Calu3 (cell line): Measurements from ENCODE around the gene DNAJC4. TPM values are rescaled to one million over a fixed set of nuclear protein-coding genes. Genes with fewer than 3 reads are reported as not detected.

Experiments
- BruUV-seq: library from RNA; stranded (reverse); fragments of 400-500 nt; replicated peaks from 2 replicates; lab custom pipeline; 2021; lab: Mats Ljungman, UMichigan
- CTCF ChIA-PET: fragments of 300-600 bp; sonication (Branson Sonifier 250); formaldehyde crosslinking; loops from one replicate; lab custom pipeline; 2022; ENCODE audit warnings: antibody characterized with exemption; lab: Charles Lee
- DNase-seq: peaks from one replicate; pipeline ENCODE4 v3.0.0; 2022
- H3K27ac Mint-ChIP-seq: one replicate; pipeline ENCODE4 v1.8.0; 2022; ENCODE audit warnings: mixed read lengths; ENCODE audit not compliant: unreplicated experiment
- H3K27me3 Mint-ChIP-seq: one replicate; pipeline ENCODE4 v1.8.0; 2022; ENCODE audit warnings: mixed read lengths; ENCODE audit not compliant: unreplicated experiment
- H3K36me3 Mint-ChIP-seq: one replicate; pipeline ENCODE4 v1.8.0; 2022; ENCODE audit warnings: mild to moderate bottlenecking, moderate library complexity, mixed read lengths; ENCODE audit not compliant: insufficient read depth, unreplicated experiment
- H3K4me1 Mint-ChIP-seq: one replicate; pipeline ENCODE4 v1.8.0; 2022; ENCODE audit warnings: mild to moderate bottlenecking, low read depth, mixed read lengths; ENCODE audit not compliant: unreplicated experiment
- H3K4me3 Mint-ChIP-seq: one replicate; pipeline ENCODE4 v1.8.0; 2022; ENCODE audit warnings: mild to moderate bottlenecking, low read depth, moderate library complexity, mixed read lengths; ENCODE audit not compliant: unreplicated experiment
- H3K9me3 Mint-ChIP-seq: one replicate; pipeline ENCODE4 v1.8.0; 2022; ENCODE audit warnings: low read depth, mixed read lengths; ENCODE audit not compliant: unreplicated experiment
- intact Hi-C: fragments of 100-400 bp; cut with micrococcal nuclease; formaldehyde crosslinking; loops from one replicate; pipeline ENCODE4 v1.10.0; 2022; ENCODE audit not compliant: unreplicated experiment
- total RNA-seq: library from RNA; stranded (reverse); gene quantifications from 2 replicates; pipeline ENCODE4 v1.2.3, GENCODE V29; 2022
- TF ChIP-seq, protein P1 (sequence below): fragments of 200-600 bp; IDR thresholded peaks from one replicate; pipeline ENCODE4 v1.8.0; 2022; ENCODE audit warnings: antibody characterized with exemption; ENCODE audit not compliant: unreplicated experiment

The DNAJC4 gene
- total RNA-seq, 1 experiment from 2014 or later: 26.6 TPM

DNA sequence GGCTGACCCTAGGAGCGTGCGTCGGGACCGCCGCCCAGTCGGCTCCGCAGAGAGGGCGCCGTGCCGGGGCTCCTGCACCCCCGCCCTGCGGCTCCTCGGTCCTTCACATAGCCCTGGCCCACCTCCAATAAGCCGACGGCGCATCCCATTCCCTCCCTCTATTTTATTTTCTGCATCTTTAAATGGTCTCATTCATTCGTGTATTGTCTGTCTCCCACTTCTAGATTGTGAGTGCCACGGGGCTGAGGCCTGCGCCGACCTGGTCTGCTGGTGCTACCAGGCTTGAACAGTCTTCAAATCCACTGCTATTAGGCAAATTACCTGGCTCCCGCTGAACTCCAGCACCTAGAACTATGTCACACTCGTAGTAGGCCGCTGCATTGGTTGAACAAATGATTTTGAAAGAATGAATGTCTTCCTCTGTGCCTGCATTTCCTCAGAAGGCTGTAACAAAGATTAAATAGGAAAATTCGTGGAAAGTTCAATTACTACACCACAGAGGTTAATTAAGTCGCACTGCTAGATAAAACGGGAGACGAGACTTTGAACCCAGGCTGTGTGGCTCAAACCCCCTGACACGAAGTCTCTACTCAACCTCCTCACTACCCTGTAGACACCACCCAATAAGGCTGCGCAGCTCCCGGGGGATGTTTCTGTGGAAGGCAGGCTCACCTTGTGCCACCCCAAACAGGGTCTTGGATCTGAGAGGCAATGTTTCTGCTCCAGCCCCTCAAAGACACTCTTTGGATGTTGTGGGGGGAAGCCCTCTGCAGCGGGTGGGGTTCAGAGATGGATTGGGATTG is 17.6 kb downstream of the DNAJC4 start:
- intact Hi-C loops: loop anchor here (10.0 kb wide), 1 partner anchor 57 kb away; the partner anchor contains the start of genes CATSPERZ and ESRRA
- CTCF ChIA-PET: interaction anchor here (0.6 to 1.5 kb wide), 2 partner anchors 11 to 40 kb away, joined by 6 to 7 read pairs; no protein-coding TSS in a partner anchor
- no TSS peak for BruUV-seq
- Mint-ChIP-seq H3K27me3 (no peaks in the 10 kb centered on the region), H3K9me3 (no peaks in the 10 kb centered on the region), H3K4me1 (peaks cover 25% of the 10 kb centered on the region), H3K4me3 (peak overlapping the region; percentile 96), H3K36me3 (peaks cover 92% of the 10 kb centered on the region), H3K27ac (peak overlapping the region; percentile 84)
- DNase-seq: no peak
- TF ChIP-seq, protein P1, sequence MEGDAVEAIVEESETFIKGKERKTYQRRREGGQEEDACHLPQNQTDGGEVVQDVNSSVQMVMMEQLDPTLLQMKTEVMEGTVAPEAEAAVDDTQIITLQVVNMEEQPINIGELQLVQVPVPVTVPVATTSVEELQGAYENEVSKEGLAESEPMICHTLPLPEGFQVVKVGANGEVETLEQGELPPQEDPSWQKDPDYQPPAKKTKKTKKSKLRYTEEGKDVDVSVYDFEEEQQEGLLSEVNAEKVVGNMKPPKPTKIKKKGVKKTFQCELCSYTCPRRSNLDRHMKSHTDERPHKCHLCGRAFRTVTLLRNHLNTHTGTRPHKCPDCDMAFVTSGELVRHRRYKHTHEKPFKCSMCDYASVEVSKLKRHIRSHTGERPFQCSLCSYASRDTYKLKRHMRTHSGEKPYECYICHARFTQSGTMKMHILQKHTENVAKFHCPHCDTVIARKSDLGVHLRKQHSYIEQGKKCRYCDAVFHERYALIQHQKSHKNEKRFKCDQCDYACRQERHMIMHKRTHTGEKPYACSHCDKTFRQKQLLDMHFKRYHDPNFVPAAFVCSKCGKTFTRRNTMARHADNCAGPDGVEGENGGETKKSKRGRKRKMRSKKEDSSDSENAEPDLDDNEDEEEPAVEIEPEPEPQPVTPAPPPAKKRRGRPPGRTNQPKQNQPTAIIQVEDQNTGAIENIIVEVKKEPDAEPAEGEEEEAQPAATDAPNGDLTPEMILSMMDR: no peak

DNA sequence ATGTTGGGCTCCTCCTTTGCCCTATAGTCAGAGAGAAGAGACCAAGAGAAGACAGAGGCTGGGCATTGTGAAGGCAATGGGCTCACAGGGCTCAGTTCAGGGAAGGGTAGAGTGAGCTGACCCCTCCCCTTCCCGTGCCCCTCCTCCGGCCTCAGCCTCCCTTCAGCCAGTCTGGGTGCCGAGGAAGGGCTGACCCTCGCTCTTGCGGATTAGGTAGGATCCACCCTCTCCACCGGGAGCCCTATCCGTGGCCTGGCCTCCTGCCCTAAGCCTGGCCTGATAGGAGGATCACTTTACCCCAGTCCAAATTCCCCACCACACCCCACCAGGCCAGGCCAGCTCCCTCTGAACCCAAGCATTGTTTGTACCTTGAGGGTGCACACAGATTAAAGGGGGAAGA is 18.2 kb downstream of the DNAJC4 start:
- DNase-seq: no peak
- Mint-ChIP-seq H3K9me3 (no peaks in the 10 kb centered on the region), H3K27ac (peak overlapping the region; percentile 44), H3K4me1 (peaks cover 18% of the 10 kb centered on the region), H3K4me3 (peak overlapping the region; percentile 96), H3K36me3 (peaks cover 87% of the 10 kb centered on the region), H3K27me3 (no peaks in the 10 kb centered on the region)
- no TSS peak for BruUV-seq
- intact Hi-C loops: loop anchor here (10.0 kb wide), 1 partner anchor 56 kb away; the partner anchor contains the start of genes CATSPERZ and ESRRA
- TF ChIP-seq, protein P1: no peak
- CTCF ChIA-PET: no interaction called here

DNA sequence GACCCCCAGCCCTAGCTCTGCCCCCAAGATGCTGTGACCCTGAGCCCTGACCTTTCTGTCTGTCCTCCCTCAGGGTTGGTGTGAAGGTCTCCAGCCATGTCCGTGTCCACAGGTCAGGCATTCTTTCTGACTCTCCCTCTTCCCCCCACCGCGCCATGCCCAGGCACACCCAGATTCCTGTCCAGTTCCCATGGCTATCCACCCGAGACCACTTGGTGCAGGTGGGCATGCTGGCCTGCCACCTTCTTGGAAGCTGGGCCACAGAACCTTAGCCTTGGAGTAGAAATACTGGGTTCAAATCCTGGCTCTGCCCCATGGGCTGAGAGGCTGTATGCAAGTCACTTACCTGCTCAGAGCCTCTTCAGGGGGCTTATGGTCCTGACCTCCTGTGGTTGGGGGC is 18.7 kb downstream of the DNAJC4 start:
- H3K27me3 Mint-ChIP-seq: no peaks in the 10 kb centered on the region
- H3K4me1 Mint-ChIP-seq: peaks cover 14% of the 10 kb centered on the region
- BruUV-seq: no TSS peak
- intact Hi-C loops: loop anchor here (10.0 kb wide), 1 partner anchor 56 kb away; the partner anchor contains the start of genes CATSPERZ and ESRRA
- peaks cover 87% of the 10 kb centered on the region for H3K36me3 Mint-ChIP-seq
- H3K4me3 Mint-ChIP-seq: no peak overlapping the region
- TF ChIP-seq, protein P1: no peak
- peak overlapping the region; percentile 44 for H3K27ac Mint-ChIP-seq
- H3K9me3 Mint-ChIP-seq: no peaks in the 10 kb centered on the region
- no peak for DNase-seq
- CTCF ChIA-PET: no interaction called here

DNA sequence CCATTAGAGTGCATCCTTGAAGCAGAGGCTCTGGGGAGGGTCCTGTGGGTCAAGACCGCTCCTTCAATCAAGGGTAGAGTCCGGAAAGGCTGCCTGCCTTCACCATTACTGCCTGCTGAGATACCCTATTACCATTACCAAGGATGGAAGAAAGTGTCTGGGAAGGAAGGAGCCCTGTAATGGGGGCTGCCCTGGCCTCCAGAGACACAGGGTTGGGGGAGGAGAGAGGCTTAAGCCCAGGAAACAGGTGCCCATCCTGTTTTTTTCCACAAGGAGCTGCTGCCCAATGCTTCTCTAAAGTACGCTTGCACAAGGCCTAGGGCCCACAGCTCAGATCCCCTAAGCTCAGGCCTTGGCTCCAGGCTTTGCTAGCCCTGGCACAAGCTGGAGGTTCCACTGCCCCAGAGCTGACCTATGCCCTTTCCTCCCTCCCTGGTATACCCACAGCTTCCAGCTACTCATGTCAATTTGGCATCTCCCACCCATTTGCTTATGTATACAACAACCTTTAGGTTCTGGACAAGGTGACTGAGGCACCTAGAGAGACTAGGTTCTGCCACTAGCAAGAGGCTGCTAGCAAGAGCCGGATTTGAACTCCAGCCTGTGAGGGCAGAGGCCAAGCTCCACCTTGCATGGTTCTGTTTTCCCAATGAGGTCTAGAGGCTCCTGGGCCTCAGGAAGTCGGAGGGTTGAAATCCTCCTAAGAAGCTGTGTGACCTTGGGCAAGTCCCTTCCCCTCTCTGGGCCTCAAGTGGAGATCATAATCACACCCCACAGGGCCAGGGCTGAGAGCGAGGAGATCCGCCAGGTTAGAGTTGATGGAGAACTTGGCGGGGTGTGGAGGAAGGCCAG is 19.4 kb downstream of the DNAJC4 start:
- H3K4me3 Mint-ChIP-seq: no peak overlapping the region
- peaks cover 11% of the 10 kb centered on the region for H3K4me1 Mint-ChIP-seq
- CTCF ChIA-PET: interaction anchor here (0.6 to 1.1 kb wide), 2 partner anchors 18 to 26 kb away, joined by 3 to 8 read pairs; no protein-coding TSS in a partner anchor
- H3K9me3 Mint-ChIP-seq: no peaks in the 10 kb centered on the region
- no peaks in the 10 kb centered on the region for H3K27me3 Mint-ChIP-seq
- no peak for DNase-seq
- intact Hi-C loops: loop anchor here (10.0 kb wide), 1 partner anchor 55 kb away; the partner anchor contains the start of genes CATSPERZ and ESRRA
- BruUV-seq: no TSS peak
- H3K27ac Mint-ChIP-seq: peak overlapping the region; percentile 44
- peaks cover 84% of the 10 kb centered on the region for H3K36me3 Mint-ChIP-seq
- TF ChIP-seq, protein P1: no peak
